Measurements from ENCODE around the gene FOXR1.

GRCh38 chr11:118935376-118935775 is 36.2 kb upstream of the FOXR1 start:
- no peak for TF ChIP-seq CTCF (IDR thresholded peaks at IDR 0.05)
- no peak for TF ChIP-seq POLR2AphosphoS5 (IDR thresholded peaks at IDR 0.05)

Measured in suprapubic skin (tissue), 3 donors.